Activated CD8-positive, alpha-beta memory T cell treated with anti-CD3 and anti-CD28 coated beads, Interleukin-2, amount 50 U/mL, for 48 hours (primary cell): Measurements from ENCODE around the gene MRPS14.

Experiments used
- DNase-seq: peaks from one replicate; pipeline ENCODE4 v3.0.0-alpha.2; 2020

The MRPS14 gene

DNA sequence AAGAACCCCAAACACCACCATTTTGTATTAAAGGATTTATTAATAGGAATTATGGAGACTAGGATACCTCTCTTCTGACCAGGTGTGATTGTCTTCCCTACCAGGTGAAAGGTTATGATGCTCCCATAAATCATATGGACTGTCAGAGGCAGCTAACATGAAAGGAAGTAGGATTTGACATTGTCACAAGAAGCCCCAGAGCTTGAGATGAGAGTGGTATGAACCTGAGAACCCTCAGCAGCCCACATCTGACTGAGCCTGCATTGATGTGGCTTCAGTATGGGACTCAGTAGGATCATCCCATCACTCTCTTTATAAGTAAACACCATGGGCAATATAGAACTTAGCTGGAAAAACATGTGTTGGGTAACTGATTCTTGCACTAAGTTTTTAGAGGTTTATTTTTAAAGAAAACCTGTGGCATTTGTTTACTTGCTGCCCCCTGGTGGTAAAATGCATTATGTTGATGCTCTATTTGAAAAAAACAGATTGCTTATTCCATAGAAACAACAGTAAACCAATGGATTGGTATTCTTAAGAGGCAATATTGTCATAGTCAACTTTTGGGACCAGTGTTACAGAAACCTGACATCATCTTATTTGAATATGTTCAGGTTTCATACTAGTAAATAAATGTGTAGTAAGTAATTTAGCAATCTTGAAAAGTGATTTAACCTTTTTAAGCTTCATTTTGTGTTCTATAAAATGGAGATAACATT is 40.1 kb downstream of the MRPS14 start:
- DNase-seq, result no peak

- no peak for DNase-seq
These were observed 46.7 kb downstream of the MRPS14 start for GRCh38 chr1:174976436-174977108.

- DNase-seq, result no peak
These were observed 47.5 kb downstream of the MRPS14 start for GRCh38 chr1:174975764-174976163.

DNA sequence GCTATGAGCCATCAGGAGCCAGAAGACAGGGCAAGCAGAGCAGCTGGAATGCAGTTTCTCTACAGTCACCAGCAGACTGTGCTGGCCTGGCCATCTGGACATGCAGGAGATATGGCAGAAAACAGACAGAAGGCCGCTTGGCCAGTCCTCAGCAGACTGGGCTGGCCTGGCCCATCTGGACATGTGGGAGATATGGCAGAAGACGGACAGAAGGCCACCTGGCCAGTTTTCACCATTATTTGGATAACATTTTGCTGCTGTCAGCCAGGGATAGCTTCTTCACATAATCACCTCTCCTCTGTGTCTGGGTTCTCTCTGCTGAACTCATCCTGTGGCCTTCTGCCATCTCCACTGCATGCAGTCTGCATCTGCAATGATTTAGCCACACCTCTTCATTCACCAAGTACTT is 48.5 kb downstream of the MRPS14 start:
- DNase-seq, result no peak

- DNase-seq, result no peak
These were observed 51.3 kb downstream of the MRPS14 start for GRCh38 chr1:174971902-174972301.

DNA sequence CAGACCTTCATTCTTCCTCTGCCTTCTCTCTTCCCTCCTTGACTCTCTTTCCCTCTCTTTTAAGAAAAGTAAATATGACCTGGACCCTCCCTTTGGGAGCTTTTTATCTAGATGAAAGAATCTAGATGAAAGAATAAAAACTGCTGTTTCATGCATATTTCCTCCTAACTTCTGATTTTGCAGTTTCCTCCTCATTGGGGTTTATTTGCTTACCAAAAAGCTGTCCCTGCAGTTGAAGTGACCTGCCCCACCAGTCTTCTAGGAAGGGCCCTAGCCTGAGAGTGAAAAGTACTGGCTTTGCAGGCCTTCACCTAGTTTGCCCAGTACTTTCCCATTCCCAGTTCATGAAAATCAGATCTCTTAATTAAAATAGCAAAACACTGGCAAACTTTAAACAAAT is 51.8 kb downstream of the MRPS14 start:
- DNase-seq, result no peak

DNA sequence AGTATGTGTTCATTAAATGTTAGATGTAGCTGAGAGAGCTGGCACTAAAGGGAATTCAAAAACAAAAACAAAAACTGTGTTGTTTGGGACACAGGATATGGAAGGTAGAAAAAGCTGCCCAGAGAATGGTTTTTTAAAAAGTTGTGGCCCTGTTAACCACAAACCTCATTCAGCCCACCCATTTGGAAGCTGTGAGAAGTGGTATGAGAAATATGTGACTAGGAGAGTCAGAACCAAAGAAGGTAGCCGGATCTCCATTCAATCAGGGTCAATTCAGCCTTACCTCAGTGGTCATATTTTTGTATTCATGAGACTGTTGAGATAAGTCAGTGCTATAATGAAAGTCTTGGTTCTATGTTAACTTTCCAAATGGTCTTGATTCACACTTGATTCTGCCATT is 53.2 kb downstream of the MRPS14 start:
- DNase-seq, result no peak

GRCh38 chr1:174968750-174969244 is 54.4 kb downstream of the MRPS14 start:
- DNase-seq, result no peak

DNA sequence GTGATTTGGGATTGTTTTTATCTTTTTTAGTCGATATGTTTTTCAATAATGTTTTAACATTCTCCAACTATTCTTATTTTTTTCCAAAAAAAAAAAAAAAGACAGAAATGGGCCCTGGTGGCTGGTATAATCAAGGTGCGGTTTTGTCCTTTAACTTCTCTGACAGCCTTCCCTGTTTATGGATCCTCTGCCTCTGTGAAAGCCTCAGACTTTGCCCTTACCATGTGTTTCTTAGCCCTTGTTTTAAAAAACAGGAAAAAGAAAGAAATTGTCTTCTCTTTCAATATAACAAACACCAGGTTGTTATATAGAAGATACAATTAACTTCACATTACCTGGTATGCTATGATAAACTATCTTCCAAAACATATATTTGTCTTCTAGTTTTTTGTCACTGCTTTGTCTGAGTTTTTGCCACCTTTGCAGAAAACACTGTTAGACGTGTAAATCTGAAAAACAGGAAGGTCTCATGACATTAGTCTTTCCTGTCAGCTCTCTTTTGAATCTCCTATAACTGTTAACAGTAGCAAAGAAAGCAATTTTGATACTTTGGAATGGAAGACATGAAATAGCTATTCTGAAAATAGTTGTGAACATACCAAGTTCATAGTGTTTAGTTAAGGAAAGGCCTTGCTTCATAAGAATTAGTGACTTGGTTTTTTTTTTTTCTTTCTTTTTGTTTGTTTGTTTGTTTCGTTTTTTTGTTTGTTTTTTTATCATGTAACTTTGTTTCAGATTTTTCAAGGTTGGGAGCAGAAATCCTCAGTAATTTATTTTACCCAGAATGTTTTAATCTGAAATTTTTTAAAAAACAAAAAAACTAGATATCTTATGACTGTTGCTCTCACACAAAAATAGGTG is 55.1 kb downstream of the MRPS14 start:
- DNase-seq, result no peak

- DNase-seq, result no peak
These were observed 57.1 kb downstream of the MRPS14 start for GRCh38 chr1:174966008-174966572.

- no peak for DNase-seq
These were observed 57.7 kb downstream of the MRPS14 start for GRCh38 chr1:174965362-174966007.

- DNase-seq, result no peak
These were observed 58.3 kb downstream of the MRPS14 start for GRCh38 chr1:174964972-174965361.

DNA sequence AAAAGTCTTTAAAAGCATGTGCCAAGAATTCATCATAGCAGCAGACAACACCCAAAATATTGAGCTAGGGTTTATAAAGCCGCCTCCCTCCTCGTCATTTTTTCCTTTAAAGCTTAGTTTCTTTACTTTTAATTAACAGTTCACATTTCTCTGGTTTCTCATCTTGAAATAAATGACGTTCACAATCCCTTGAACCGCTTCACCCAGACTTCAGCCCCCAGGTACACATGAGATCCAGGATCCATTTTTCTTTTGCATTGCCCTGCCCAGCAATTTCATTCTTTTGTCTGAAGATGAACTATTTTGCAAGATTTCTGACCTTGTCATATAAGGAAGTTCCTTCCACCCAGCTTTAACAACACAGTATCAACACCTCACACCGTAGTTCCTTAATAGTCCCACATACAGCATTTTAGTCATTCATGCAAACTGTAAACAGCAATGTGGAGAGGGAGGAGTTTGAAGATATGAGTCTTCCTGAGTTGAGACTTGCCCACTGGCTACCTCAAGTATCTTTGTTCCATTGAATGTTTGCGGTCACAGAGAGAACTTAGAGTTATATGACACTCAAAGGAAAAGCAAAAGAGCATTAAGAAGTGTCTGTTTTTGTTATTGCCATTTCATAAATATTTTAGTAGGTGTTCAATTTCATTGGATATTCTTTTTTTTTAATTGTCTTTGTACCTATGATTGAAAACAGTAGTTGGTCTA is 58.8 kb downstream of the MRPS14 start:
- no peak for DNase-seq

GRCh38 chr1:174963529-174964125 is 59.6 kb downstream of the MRPS14 start:
- no peak for DNase-seq
